Panc1 (cell line): ENCODE data around the gene INSC.

Source experiments
- CTCF ChIP-seq: fragments of 450-650 bp; IDR thresholded peaks from 2 replicates; pipeline ENCODE4 v1.5.1; 2017; ENCODE audit warnings: mild to moderate bottlenecking
- POLR2AphosphoS5 ChIP-seq: IDR thresholded peaks from 2 replicates; pipeline ENCODE4 v1.6.1; 2012; ENCODE audit warnings: mild to moderate bottlenecking, low read depth, low read length, moderate library complexity
- REST ChIP-seq, 2 experiments: IDR thresholded peaks; 2 replicates each; pipeline ENCODE4 v1.6.1; 2011 to 2012; ENCODE audit warnings: low read depth in 2 of 2, control low read depth in 1 of 2, low read length in 1 of 2, mild to moderate bottlenecking in 1 of 2, moderate library complexity in 1 of 2; ENCODE audit not compliant: insufficient read depth in 1 of 2
- SIN3A ChIP-seq: IDR thresholded peaks from 2 replicates; pipeline ENCODE4 v1.6.1; 2012; ENCODE audit warnings: low read depth, mild to moderate bottlenecking, low read length, moderate library complexity, borderline replicate concordance; ENCODE audit not compliant: insufficient read depth

- TF ChIP-seq CTCF (no peak), SIN3A (no peak), REST (IDR thresholded peaks at IDR 0.05; ENCODE audit: insufficient read depth in 1 of 2, low read depth in 2 of 2, low read length in 1 of 2) (no peak), POLR2AphosphoS5 (no peak)
Observed at GRCh38 chr11:15123849-15124248, 9.1 kb downstream of the INSC start.
